GM12892 (cell line): Measurements from ENCODE around the gene GET4.

ENCODE experiments used
- POLR2A ChIP-seq: IDR thresholded peaks from 2 replicates; pipeline ENCODE4 v1.6.1; 2011; ENCODE audit warnings: low read depth, low read length, control low read depth
- POLR2AphosphoS5 ChIP-seq: IDR thresholded peaks from 2 replicates; pipeline ENCODE4 v1.6.1; 2011; ENCODE audit warnings: low read depth, low read length, control low read depth
- TAF1 ChIP-seq: IDR thresholded peaks from 2 replicates; pipeline ENCODE4 v1.6.1; 2011; ENCODE audit warnings: low read depth, mild to moderate bottlenecking, control low read depth, low read length, borderline replicate concordance

- TF ChIP-seq POLR2AphosphoS5 (no peak), POLR2A (no peak), TAF1 (no peak)
These were observed 61.6 kb downstream of the GET4 start for GRCh38 chr7:937856-938484.
